Adrenal gland (tissue), 12 donors: ENCODE data around the gene ALG3. TPM values are rescaled to one million over a fixed set of nuclear protein-coding genes. Genes with fewer than 3 reads are reported as not detected.
A peak's percentile ranks its signal among the peaks of the same experiment; 100 is the strongest.

Source experiments
- DNase-seq, 7 donors: peaks; one replicate each; pipeline ENCODE4 v3.0.0-alpha.2; 2019 to 2020
- H3K27ac ChIP-seq, 5 donors: fragments of 200-600 bp; sonication (generic) in 4 of 5; 1 replicate in 3 of 5; 2 replicates in 2 of 5; pipeline versions ENCODE4 v1.5.1 to v1.8.0; 2016 to 2020; ENCODE audit warnings: mild to moderate bottlenecking in 1 of 5
- H3K27me3 ChIP-seq: fragments of 200-600 bp; 2 replicates; pipeline ENCODE4 v1.8.0; 2021
- H3K36me3 ChIP-seq, 2 donors: fragments of 200-600 bp; replicated peaks in 1 of 2; 1 replicate in 1 of 2; 2 replicates in 1 of 2; pipeline versions ENCODE4 v1.5.1 to v1.8.0; 2018 to 2022
- H3K4me1 ChIP-seq, 2 donors: fragments of 200-600 bp; replicated peaks in 1 of 2; 1 replicate in 1 of 2; 2 replicates in 1 of 2; pipeline versions ENCODE4 v1.5.1 to v1.8.0; 2018 to 2021
- H3K4me3 ChIP-seq, 4 donors: fragments of 200-600 bp; sonication (generic) in 3 of 4; one replicate each; pipeline ENCODE4 v1.5.1; 2016 to 2018
- H3K9me3 ChIP-seq, 3 donors: fragments of 200-600 bp; sonication (generic) in 1 of 3; replicated peaks in 1 of 3; 1 replicate in 2 of 3; 2 replicates in 1 of 3; pipeline versions ENCODE4 v1.5.1 to v1.8.0; 2016 to 2021
- CTCF ChIP-seq, 6 experiments: fragments of 450-650 bp in 4 of 6; fragments of 200-600 bp in 2 of 6; sonication (generic) in 1 of 6; IDR thresholded peaks; 1 replicate in 5 of 6; 2 replicates in 1 of 6; pipeline versions ENCODE4 v1.5.1 to v1.8.0; 2016 to 2021; ENCODE audit warnings: antibody characterized with exemption in 6 of 6, mild to moderate bottlenecking in 2 of 6, moderate library complexity in 1 of 6
- POLR2A ChIP-seq, 2 donors: fragments of 450-650 bp; IDR thresholded peaks; one replicate each; pipeline ENCODE4 v1.6.1; 2017; ENCODE audit warnings: antibody characterized with exemption in 2 of 2, mild to moderate bottlenecking in 2 of 2, moderate library complexity in 1 of 2
- WGBS, 4 donors: extraction: QIAGEN DNeasy Blood & Tissue Kit in 2 of 4; methylation state at CpG; one replicate each; pipeline versions ENCODE4 v1.1.5 to v1.1.7; 2013 to 2017; 5-methylcytosine and 5-hydroxymethylcytosine counted together
- intact Hi-C, 2 donors: fragments of 100-400 bp; cut with DNase I; formaldehyde crosslinking; loops; one replicate each; pipeline versions ENCODE4 v1.14.1 to v1.15.0; 2022 to 2023
- polyA plus RNA-seq, 3 donors: library from polyadenylated mRNA; stranded (reverse); fragments of 200-250 nt in 2 of 3; fragments of 350-450 nt in 1 of 3; fragmentation: Illumina TruSeq in 1 of 3; extraction: RNeasy Lipid Tissue Mini Kit (QIAGEN cat#74804) in 1 of 3; gene quantifications; one replicate each; pipeline ENCODE4 v1.2.3, GENCODE V29; 2013 to 2014
- total RNA-seq, 9 donors: library from RNA; depleted of rRNA in 4 of 9; stranded (reverse); fragments of >200 nt in 4 of 9; fragments of 120-200 nt in 1 of 9; fragmentation: NEBNext Ultra II Directional in 1 of 9; extraction: Animal tissue kit (Norgen Biotek cat#: 25700) in 1 of 9; gene quantifications; one replicate each; pipeline versions ENCODE4 v1.1.0 to v1.2.4, GENCODE V29; 2013 to 2023
- donor health status: healthy with polysubstance abuse.
- donor health status: Bipolar disorder and iron deficiency.
- donor health status: DM: yes; HTN: yes; CAD: no.
- donor health status: DM: no; HTN: no; CAD: no.
- donor health status: DM: no; HTN: no; CAD: no.
- donor health status: DM: yes; HTN: yes; CAD: no.

The ALG3 gene
- total and polyA plus RNA-seq, 12 donors, result 27.7 to 107 (median 56.5) TPM

GRCh38 chr3:184284696-184285095 lies 35.9 kb upstream of the ALG3 start:
- H3K27ac ChIP-seq, result no peak overlapping the region
- intact Hi-C loops, result loop anchor here in 1 of 2 donors (10.0 kb wide), 1 partner anchor 390 kb away; no protein-coding TSS in a partner anchor
- 7 to 18% (median 11%) methylated on average over 3 to 4 of the region's 4 CpGs for WGBS, 4 donors
- no peak overlapping the region for H3K4me3 ChIP-seq
- DNase-seq, result peak; percentile 71 to 87 (median 78)
- H3K9me3 ChIP-seq, result no peaks in the 10 kb centered on the region
- no peaks in the 10 kb centered on the region for H3K27me3 ChIP-seq
- no peaks in the 10 kb centered on the region for H3K36me3 ChIP-seq
- no peak for TF ChIP-seq POLR2A (IDR thresholded peaks at IDR 0.05)
- TF ChIP-seq CTCF (IDR thresholded peaks at IDR 0.05), result peak; percentile 11 to 59 (median 52)
- H3K4me1 ChIP-seq, result no peaks in the 10 kb centered on the region

GRCh38 chr3:184283681-184284080 lies 34.9 kb upstream of the ALG3 start:
- TF ChIP-seq CTCF (IDR thresholded peaks at IDR 0.05), result no peak
- TF ChIP-seq POLR2A (IDR thresholded peaks at IDR 0.05), result no peak
- no peaks in the 10 kb centered on the region for H3K9me3 ChIP-seq
- 84 to 90% (median 86%) methylated on average over 3 to 8 of the region's 8 CpGs for WGBS, 4 donors
- no peak overlapping the region for H3K4me3 ChIP-seq
- no peak overlapping the region for H3K27ac ChIP-seq
- no peaks in the 10 kb centered on the region for H3K36me3 ChIP-seq
- no peaks in the 10 kb centered on the region for H3K27me3 ChIP-seq
- DNase-seq, result no peak
- intact Hi-C loops, result loop anchor here in 1 of 2 donors (10.0 kb wide), 1 partner anchor 389 kb away; no protein-coding TSS in a partner anchor
- no peaks in the 10 kb centered on the region for H3K4me1 ChIP-seq

GRCh38 chr3:184282941-184283340 lies 34.2 kb upstream of the ALG3 start:
- intact Hi-C loops, result loop anchor here in 1 of 2 donors (10.0 kb wide), 1 partner anchor 388 kb away; no protein-coding TSS in a partner anchor
- H3K9me3 ChIP-seq, result no peaks in the 10 kb centered on the region
- H3K36me3 ChIP-seq, result no peaks in the 10 kb centered on the region
- 89 to 95% (median 94%) methylated on average over 4 of the region's 4 CpGs for whole genome bisulfite sequencing, 4 donors
- no peak for DNase-seq
- no peak overlapping the region for H3K27ac ChIP-seq
- no peaks in the 10 kb centered on the region for H3K4me1 ChIP-seq
- no peaks in the 10 kb centered on the region for H3K27me3 ChIP-seq
- TF ChIP-seq CTCF (IDR thresholded peaks at IDR 0.05), result no peak
- TF ChIP-seq POLR2A (IDR thresholded peaks at IDR 0.05), result no peak
- H3K4me3 ChIP-seq, result no peak overlapping the region

GRCh38 chr3:184277366-184277765 lies 28.6 kb upstream of the ALG3 start:
- Histone ChIP-seq H3K36me3 (no peaks in the 10 kb centered on the region), H3K4me1 (no peaks in the 10 kb centered on the region), H3K9me3 (no peaks in the 10 kb centered on the region), H3K27ac (no peak overlapping the region), H3K4me3 (no peak overlapping the region), H3K27me3 (peaks cover 6% of the 10 kb centered on the region)
- 88 to 97% (median 94%) methylated on average over 3 to 6 of the region's 6 CpGs for WGBS, 4 donors
- DNase-seq, result no peak
- TF ChIP-seq CTCF (IDR thresholded peaks at IDR 0.05), result no peak
- TF ChIP-seq POLR2A (IDR thresholded peaks at IDR 0.05), result no peak
- intact Hi-C loops, result no loop called here
